ENCODE data around the gene LILRB3. TPM values are rescaled to one million over a fixed set of nuclear protein-coding genes. Genes with fewer than 3 reads are reported as not detected.
"Not testable (repeated sequence)": the region's sequence is repeated elsewhere in the genome, so short reads cannot be mapped to it uniquely, and the experiment has no call there.

The LILRB3 gene
- total RNA-seq (10 to 100 TPM; 23.0 to 88.0 TPM), polyA plus RNA-seq (100 to 1,000 TPM in 1 of 2 donors, 10 to 100 TPM in 1; 26.4 to 282 TPM)
- long read RNA-seq, donor 1 = 0 reads
- long read RNA-seq, donor 2 = 0 reads
- long read RNA-seq, donor 3 = 0 reads
- long read RNA-seq, donor 4, partial matches to known transcripts = 0 of 1 reads
- long read RNA-seq, donor 4, other reads (novel, unspliced or antisense) = 0 of 1 reads
- long read RNA-seq, donor 5 = 0 reads

GRCh38 chr19:54222474-54223276 is at the start of gene LILRB3:
Gene LILRB3, minus strand, starts transcription at chr19:54223007. Its CDS starts 31 bp downstream, at chr19:54222976.
- not testable (repeated sequence) for H3K4me1 ChIP-seq (ENCODE audit: control insufficient read depth in 5 of 5, insufficient read depth in 5 of 5, low read length in 5 of 5); H3K4me3 ChIP-seq; H3K9ac ChIP-seq (ENCODE audit: insufficient read depth in 1 of 2, low read length in 2 of 2); H3K27me3 ChIP-seq (ENCODE audit: control insufficient read depth in 3 of 3, insufficient read depth in 3 of 3, low read length in 2 of 3); DNase-seq; H3K27ac ChIP-seq (ENCODE audit: low read depth in 1 of 2, low read length in 1 of 2); H3K9me3 ChIP-seq (ENCODE audit: control insufficient read depth in 4 of 4, insufficient read depth in 3 of 4, low read length in 3 of 4); H3K36me3 ChIP-seq (ENCODE audit: control insufficient read depth in 4 of 4, insufficient read depth in 4 of 4, low read length in 4 of 4)
- ATAC-seq (ENCODE audit: insufficient read depth, low FRiP score) = peak; percentile 55
- whole genome bisulfite sequencing, 2 donors = 57 to 58% methylated on average over 14 to 16 of the region's 16 CpGs

- DNase-seq; H3K27ac ChIP-seq (ENCODE audit: low read depth in 1 of 2, low read length in 1 of 2); H3K4me1 ChIP-seq (ENCODE audit: control insufficient read depth in 5 of 5, insufficient read depth in 5 of 5, low read length in 5 of 5); H3K4me3 ChIP-seq; H3K9me3 ChIP-seq (ENCODE audit: control insufficient read depth in 4 of 4, insufficient read depth in 3 of 4, low read length in 3 of 4); H3K9ac ChIP-seq (ENCODE audit: insufficient read depth in 1 of 2, low read length in 2 of 2); H3K36me3 ChIP-seq (ENCODE audit: control insufficient read depth in 4 of 4, insufficient read depth in 4 of 4, low read length in 4 of 4); ATAC-seq (ENCODE audit: insufficient read depth, low FRiP score): not testable (repeated sequence)
- 41 to 49% methylated on average over 5 of the region's 5 CpGs for WGBS, 2 donors
- H3K27me3 ChIP-seq (ENCODE audit: control insufficient read depth in 3 of 3, insufficient read depth in 3 of 3, low read length in 2 of 3) = peaks cover 0 to 12% (median 0%) of the 10 kb centered on the region in 3 donors
These were observed 49.4 kb upstream of the LILRB3 start for GRCh38 chr19:54272181-54272580.

GRCh38 chr19:54271587-54271986 is 48.8 kb upstream of the LILRB3 start:
- H3K4me3 ChIP-seq; DNase-seq; H3K4me1 ChIP-seq (ENCODE audit: control insufficient read depth in 5 of 5, insufficient read depth in 5 of 5, low read length in 5 of 5); H3K36me3 ChIP-seq (ENCODE audit: control insufficient read depth in 4 of 4, insufficient read depth in 4 of 4, low read length in 4 of 4); H3K9ac ChIP-seq (ENCODE audit: insufficient read depth in 1 of 2, low read length in 2 of 2); H3K9me3 ChIP-seq (ENCODE audit: control insufficient read depth in 4 of 4, insufficient read depth in 3 of 4, low read length in 3 of 4); ATAC-seq (ENCODE audit: insufficient read depth, low FRiP score): not testable (repeated sequence)
- WGBS, 2 donors = 35 to 55% methylated on average over 2 to 4 of the region's 4 CpGs
- peaks cover 0 to 12% (median 0%) of the 10 kb centered on the region in 3 donors for H3K27me3 ChIP-seq (ENCODE audit: control insufficient read depth in 3 of 3, insufficient read depth in 3 of 3, low read length in 2 of 3)
- peak overlapping the region in 1 of 2 donors; percentile 72 for H3K27ac ChIP-seq (ENCODE audit: low read depth in 1 of 2, low read length in 1 of 2)

GRCh38 chr19:54271106-54271505 is 48.3 kb upstream of the LILRB3 start:
- DNase-seq (no peak), ATAC-seq (ENCODE audit: insufficient read depth, low FRiP score) (no peak)
- Histone ChIP-seq H3K36me3 (ENCODE audit: control insufficient read depth in 4 of 4, insufficient read depth in 4 of 4, low read length in 4 of 4) (no peaks in the 10 kb centered on the region), H3K4me1 (ENCODE audit: control insufficient read depth in 5 of 5, insufficient read depth in 5 of 5, low read length in 5 of 5) (no peaks in the 10 kb centered on the region), H3K27ac (ENCODE audit: low read depth in 1 of 2, low read length in 1 of 2) (peak overlapping the region in 1 of 2 donors; percentile 72), H3K4me3 (no peak overlapping the region), H3K9ac (ENCODE audit: insufficient read depth in 1 of 2, low read length in 2 of 2) (no peak overlapping the region), H3K9me3 (ENCODE audit: control insufficient read depth in 4 of 4, insufficient read depth in 3 of 4, low read length in 3 of 4) (no peaks in the 10 kb centered on the region), H3K27me3 (ENCODE audit: control insufficient read depth in 3 of 3, insufficient read depth in 3 of 3, low read length in 2 of 3) (peaks cover 0 to 12% (median 0%) of the 10 kb centered on the region in 3 donors)
- 52 to 63% methylated on average over 8 of the region's 8 CpGs for WGBS, 2 donors
- no peak for TF ChIP-seq CTCF (IDR thresholded peaks at IDR 0.05; ENCODE audit: control extremely low read depth, extremely low read depth)

- Histone ChIP-seq H3K4me1 (ENCODE audit: control insufficient read depth in 5 of 5, insufficient read depth in 5 of 5, low read length in 5 of 5) (no peaks in the 10 kb centered on the region), H3K4me3 (no peak overlapping the region), H3K9me3 (ENCODE audit: control insufficient read depth in 4 of 4, insufficient read depth in 3 of 4, low read length in 3 of 4) (no peaks in the 10 kb centered on the region), H3K27me3 (ENCODE audit: control insufficient read depth in 3 of 3, insufficient read depth in 3 of 3, low read length in 2 of 3) (peaks cover 0 to 9% (median 0%) of the 10 kb centered on the region in 3 donors), H3K36me3 (ENCODE audit: control insufficient read depth in 4 of 4, insufficient read depth in 4 of 4, low read length in 4 of 4) (no peaks in the 10 kb centered on the region), H3K27ac (ENCODE audit: low read depth in 1 of 2, low read length in 1 of 2) (no peak overlapping the region), H3K9ac (ENCODE audit: insufficient read depth in 1 of 2, low read length in 2 of 2) (no peak overlapping the region)
- DNase-seq (no peak), ATAC-seq (ENCODE audit: insufficient read depth, low FRiP score) (no peak)
- WGBS, 2 donors = 25 to 50% methylated on average over 2 of the region's 2 CpGs
- no peak for TF ChIP-seq CTCF (IDR thresholded peaks at IDR 0.05; ENCODE audit: control extremely low read depth, extremely low read depth)
These were observed 46.1 kb upstream of the LILRB3 start for GRCh38 chr19:54268936-54269335.

All from lung (tissue), 16 donors.